T-helper 17 cell (primary cell): ENCODE results near the gene PCDHGA9. TPM values are rescaled to one million over a fixed set of nuclear protein-coding genes. Genes with fewer than 3 reads are reported as not detected.
"Not testable (repeated sequence)": the region's sequence is repeated elsewhere in the genome, so short reads cannot be mapped to it uniquely, and the experiment has no call there.

Source experiments
- ATAC-seq: fragments of 150-1000 bp; cut with Tn5 transposase; 2 replicates; pipeline ENCODE4 v1.10.0; 2021; ENCODE audit warnings: mild to moderate bottlenecking, moderate library complexity
- DNase-seq, 3 donors: peaks; one replicate each; pipeline versions ENCODE4 v3.0.0 to v3.0.0-alpha.2; 2020 to 2021
- H3K9me3 ChIP-seq: one replicate; pipeline ENCODE4 v1.7.0; 2013; ENCODE audit warnings: low read length, mild to moderate bottlenecking; ENCODE audit not compliant: control insufficient read depth, poor library complexity, severe bottlenecking
- H3K27ac Mint-ChIP-seq: one replicate; pipeline ENCODE4 v1.8.0; 2022; ENCODE audit warnings: mild to moderate bottlenecking, moderate library complexity, mixed read lengths
- H3K27me3 Mint-ChIP-seq: one replicate; pipeline ENCODE4 v1.8.0; 2022; ENCODE audit warnings: mixed read lengths
- H3K36me3 Mint-ChIP-seq: one replicate; pipeline ENCODE4 v1.8.0; 2022; ENCODE audit warnings: low read depth, mixed read lengths
- H3K4me1 Mint-ChIP-seq: one replicate; pipeline ENCODE4 v1.8.0; 2022; ENCODE audit warnings: mild to moderate bottlenecking, mixed read lengths
- H3K4me3 Mint-ChIP-seq: one replicate; pipeline ENCODE4 v1.8.0; 2022; ENCODE audit warnings: mild to moderate bottlenecking, moderate library complexity, mixed read lengths
- total RNA-seq, 4 donors: library from RNA in 2 of 4; stranded (reverse) in 2 of 4; gene quantifications; one replicate each; pipeline ENCODE4 v1.2.3 and lab custom pipeline; 2022 to 2026

Gene PCDHGA9
- total RNA-seq, 2 donors from 2014 or later = not detected

DNA sequence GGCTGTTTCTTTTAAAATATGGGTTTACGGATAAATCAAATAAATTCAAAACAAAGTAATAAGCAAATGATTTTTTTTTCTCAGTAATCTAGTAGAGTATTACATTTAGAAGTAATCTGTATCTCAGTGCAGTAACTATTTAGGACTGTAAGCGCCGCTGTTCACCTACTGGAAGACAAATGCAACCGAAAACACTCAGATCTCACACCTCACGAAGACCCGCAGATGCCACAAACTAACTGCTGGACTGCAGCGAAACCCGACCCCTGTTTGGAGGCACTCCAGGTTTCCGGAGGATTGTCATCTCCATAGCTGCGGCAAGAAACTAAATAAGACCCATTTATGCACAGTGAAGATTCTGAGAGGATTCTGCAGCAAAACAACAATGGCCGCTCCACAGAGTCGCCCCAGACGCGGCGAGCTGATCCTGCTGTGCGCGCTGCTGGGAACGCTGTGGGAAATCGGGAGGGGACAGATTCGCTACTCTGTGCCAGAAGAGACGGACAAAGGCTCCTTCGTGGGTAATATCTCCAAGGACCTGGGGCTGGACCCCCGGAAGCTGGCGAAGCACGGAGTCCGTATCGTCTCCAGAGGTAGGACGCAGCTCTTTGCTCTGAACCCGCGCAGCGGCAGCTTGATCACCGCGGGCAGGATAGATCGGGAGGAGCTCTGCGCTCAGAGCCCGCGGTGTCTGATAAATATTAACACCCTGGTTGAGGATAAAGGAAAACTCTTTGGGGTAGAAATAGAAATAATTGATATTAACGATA lies 10.0 kb upstream of the PCDHGA9 start, which contains the start of gene PCDHGA8:
Gene PCDHGA8, plus strand, starts transcription at position 205 of the 770 bp plus-strand sequence. Its CDS starts 181 bp downstream, at position 386.
- H3K9me3 ChIP-seq = peaks cover 8% of the 10 kb centered on the region
- Mint-ChIP-seq H3K4me3 (no peak within 1 kb of the TSS), H3K27ac (peak within 1 kb of the TSS; percentile 30), H3K27me3 (peaks cover 47% of the 10 kb centered on the region), H3K4me1 (no peaks in the 10 kb centered on the region), H3K36me3 (peaks cover 2% of the 10 kb centered on the region)
- no peak for ATAC-seq
- DNase-seq = no peak

DNA sequence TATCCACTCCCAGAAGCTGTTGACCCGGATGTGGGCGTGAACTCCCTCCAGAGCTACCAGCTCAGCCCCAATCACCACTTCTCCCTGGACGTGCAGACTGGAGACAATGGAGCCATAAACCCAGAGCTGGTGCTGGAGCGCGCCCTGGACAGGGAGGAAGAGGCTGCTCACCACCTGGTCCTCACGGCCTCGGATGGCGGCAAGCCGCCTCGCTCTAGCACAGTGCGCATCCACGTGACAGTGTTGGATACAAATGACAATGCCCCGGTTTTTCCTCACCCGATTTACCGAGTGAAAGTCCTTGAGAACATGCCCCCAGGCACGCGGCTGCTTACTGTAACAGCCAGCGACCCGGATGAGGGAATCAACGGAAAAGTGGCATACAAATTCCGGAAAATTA lies 9.3 kb upstream of the PCDHGA9 start:
- no peak for ATAC-seq
- no peak overlapping the region for H3K27ac Mint-ChIP-seq
- peaks cover 47% of the 10 kb centered on the region for H3K27me3 Mint-ChIP-seq

DNA sequence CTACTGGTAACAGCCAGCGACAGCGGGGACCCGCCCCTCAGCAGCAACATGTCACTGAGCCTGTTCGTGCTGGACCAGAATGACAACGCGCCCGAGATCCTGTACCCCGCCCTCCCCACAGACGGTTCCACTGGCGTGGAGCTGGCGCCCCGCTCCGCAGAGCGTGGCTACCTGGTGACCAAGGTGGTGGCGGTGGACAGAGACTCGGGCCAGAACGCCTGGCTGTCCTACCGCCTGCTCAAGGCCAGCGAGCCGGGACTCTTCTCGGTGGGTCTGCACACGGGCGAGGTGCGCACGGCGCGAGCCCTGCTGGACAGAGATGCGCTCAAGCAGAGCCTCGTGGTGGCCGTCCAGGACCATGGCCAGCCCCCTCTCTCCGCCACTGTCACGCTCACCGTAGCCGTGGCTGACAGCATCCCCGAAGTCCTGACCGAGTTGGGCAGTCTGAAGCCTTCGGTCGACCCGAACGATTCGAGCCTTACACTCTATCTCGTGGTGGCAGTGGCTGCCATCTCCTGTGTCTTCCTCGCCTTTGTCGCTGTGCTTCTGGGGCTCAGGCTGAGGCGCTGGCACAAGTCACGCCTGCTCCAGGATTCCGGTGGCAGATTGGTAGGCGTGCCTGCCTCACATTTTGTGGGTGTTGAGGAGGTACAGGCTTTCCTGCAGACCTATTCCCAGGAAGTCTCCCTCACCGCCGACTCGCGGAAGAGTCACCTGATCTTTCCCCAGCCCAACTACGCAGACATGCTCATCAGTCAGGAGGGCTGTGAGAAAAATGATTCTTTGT lies 8.0 kb upstream of the PCDHGA9 start:
- not testable (repeated sequence) for H3K4me1 Mint-ChIP-seq, H3K9me3 ChIP-seq, H3K36me3 Mint-ChIP-seq, DNase-seq, ATAC-seq, H3K4me3 Mint-ChIP-seq
- H3K27me3 Mint-ChIP-seq = peaks cover 46% of the 10 kb centered on the region
- peak overlapping the region; percentile 14 for H3K27ac Mint-ChIP-seq

More for the DNA sequence above, 9.3 kb upstream of the PCDHGA9 start:
- Mint-ChIP-seq H3K36me3 (peaks cover 2% of the 10 kb centered on the region), H3K4me3 (no peak overlapping the region), H3K4me1 (no peaks in the 10 kb centered on the region)
- peaks cover 8% of the 10 kb centered on the region for H3K9me3 ChIP-seq
- no peak for DNase-seq

DNA sequence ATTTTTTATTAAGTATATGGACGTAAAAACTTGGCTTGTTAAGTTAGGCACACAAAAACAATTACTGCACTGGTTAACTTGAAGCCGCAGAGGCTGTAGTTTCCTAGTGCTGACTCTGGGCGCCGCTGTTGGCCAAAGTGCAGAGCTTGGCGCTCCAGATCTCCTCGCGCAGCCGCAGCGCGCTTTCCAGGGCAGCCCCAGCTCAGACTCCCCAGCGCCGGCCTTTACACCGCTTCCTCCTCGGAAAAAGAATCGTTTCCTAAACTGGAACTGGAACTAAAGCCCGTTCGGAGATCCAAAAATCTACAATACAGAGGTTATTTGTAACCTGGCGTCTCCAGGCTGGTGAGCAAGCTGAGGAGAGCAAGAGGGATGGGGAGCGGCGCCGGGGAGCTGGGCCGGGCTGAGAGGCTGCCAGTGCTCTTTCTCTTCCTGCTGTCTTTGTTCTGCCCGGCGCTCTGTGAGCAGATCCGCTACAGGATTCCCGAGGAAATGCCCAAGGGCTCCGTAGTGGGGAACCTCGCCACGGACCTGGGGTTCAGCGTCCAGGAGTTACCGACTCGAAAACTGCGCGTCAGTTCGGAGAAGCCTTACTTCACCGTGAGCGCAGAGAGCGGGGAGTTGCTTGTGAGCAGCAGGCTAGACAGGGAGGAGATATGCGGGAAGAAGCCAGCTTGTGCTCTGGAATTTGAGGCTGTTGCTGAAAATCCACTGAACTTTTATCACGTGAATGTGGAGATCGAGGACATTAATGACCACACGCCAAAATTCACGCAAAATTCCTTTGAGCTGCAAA lies 4.6 kb upstream of the PCDHGA9 start, which contains the start of gene PCDHGB5:
Gene PCDHGB5, plus strand, starts transcription at position 192 of the 796 bp plus-strand sequence. Its CDS starts 181 bp downstream, at position 373.
- not testable (repeated sequence) for H3K9me3 ChIP-seq, DNase-seq, H3K4me1 Mint-ChIP-seq, H3K36me3 Mint-ChIP-seq, H3K27ac Mint-ChIP-seq
- ATAC-seq = peak; percentile 83
- peaks cover 54% of the 10 kb centered on the region for H3K27me3 Mint-ChIP-seq
- peak within 1 kb of the TSS; percentile 56 for H3K4me3 Mint-ChIP-seq

DNA sequence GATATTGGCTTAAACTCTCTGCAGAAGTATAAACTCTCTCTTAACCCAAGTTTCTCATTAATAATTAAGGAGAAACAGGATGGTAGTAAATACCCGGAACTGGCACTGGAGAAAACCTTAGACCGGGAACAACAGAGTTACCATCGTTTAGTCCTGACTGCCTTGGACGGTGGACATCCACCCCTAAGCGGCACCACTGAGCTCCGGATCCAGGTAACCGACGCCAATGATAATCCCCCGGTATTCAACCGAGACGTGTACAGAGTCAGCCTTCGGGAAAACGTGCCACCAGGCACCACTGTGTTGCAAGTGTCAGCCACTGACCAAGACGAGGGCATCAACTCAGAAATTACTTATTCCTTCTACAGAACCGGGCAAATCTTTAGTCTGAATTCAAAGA lies 4.0 kb upstream of the PCDHGA9 start:
- Mint-ChIP-seq H3K4me3 (no peak overlapping the region), H3K27ac (no peak overlapping the region), H3K27me3 (peaks cover 56% of the 10 kb centered on the region), H3K36me3 (peaks cover 5% of the 10 kb centered on the region), H3K4me1 (no peaks in the 10 kb centered on the region)
- peaks cover 2% of the 10 kb centered on the region for H3K9me3 ChIP-seq
- no peak for ATAC-seq
- DNase-seq = no peak

DNA sequence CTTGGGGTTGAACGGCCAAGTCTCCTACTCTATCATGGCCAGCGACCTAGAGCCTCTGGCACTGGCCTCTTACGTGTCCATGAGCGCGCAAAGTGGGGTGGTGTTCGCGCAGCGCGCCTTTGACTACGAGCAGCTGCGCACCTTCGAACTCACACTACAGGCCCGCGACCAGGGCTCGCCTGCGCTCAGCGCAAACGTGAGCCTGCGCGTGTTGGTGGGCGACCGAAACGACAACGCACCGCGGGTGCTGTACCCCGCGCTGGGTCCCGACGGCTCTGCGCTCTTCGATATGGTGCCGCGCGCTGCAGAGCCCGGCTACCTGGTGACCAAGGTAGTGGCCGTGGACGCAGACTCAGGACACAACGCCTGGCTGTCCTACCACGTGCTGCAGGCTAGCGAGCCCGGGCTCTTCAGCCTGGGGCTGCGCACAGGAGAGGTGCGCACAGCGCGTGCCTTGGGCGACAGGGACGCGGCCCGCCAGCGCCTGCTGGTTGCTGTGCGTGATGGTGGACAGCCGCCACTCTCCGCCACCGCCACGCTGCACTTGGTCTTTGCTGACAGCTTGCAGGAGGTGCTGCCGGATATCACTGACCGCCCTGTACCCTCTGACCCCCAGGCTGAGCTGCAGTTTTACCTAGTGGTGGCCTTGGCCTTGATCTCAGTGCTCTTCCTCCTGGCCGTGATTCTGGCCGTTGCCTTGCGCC lies 2.9 kb upstream of the PCDHGA9 start:
- H3K4me1 Mint-ChIP-seq = no peaks in the 10 kb centered on the region

DNA sequence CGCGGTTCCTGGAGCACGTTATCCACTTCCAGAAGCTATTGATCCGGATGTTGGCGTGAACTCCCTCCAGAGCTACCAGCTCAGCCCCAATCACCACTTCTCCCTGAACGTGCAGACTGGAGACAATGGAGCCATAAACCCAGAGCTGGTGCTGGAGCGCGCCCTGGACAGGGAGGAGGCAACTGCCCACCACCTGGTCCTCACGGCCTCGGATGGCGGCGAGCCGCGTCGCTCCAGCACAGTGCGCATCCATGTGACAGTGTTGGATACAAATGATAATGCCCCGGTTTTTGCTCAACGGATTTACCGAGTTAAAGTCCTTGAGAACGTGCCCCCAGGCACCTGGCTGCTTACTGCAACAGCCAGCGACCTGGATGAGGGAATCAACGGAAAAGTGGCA lies 809 bp downstream of the PCDHGA9 start:
- no peak for ATAC-seq
- H3K9me3 ChIP-seq = peaks cover 4% of the 10 kb centered on the region
- Mint-ChIP-seq H3K27ac (no peak overlapping the region), H3K27me3 (peaks cover 52% of the 10 kb centered on the region), H3K4me1 (no peaks in the 10 kb centered on the region), H3K4me3 (no peak overlapping the region), H3K36me3 (peaks cover 5% of the 10 kb centered on the region)
- no peak for DNase-seq

More for the DNA sequence above, 2.9 kb upstream of the PCDHGA9 start:
- no peak for ATAC-seq
- H3K9me3 ChIP-seq = peaks cover 4% of the 10 kb centered on the region
- no peak overlapping the region for H3K4me3 Mint-ChIP-seq
- peak overlapping the region; percentile 6 for H3K27ac Mint-ChIP-seq
- peaks cover 5% of the 10 kb centered on the region for H3K36me3 Mint-ChIP-seq
- no peak for DNase-seq
- peaks cover 54% of the 10 kb centered on the region for H3K27me3 Mint-ChIP-seq

DNA sequence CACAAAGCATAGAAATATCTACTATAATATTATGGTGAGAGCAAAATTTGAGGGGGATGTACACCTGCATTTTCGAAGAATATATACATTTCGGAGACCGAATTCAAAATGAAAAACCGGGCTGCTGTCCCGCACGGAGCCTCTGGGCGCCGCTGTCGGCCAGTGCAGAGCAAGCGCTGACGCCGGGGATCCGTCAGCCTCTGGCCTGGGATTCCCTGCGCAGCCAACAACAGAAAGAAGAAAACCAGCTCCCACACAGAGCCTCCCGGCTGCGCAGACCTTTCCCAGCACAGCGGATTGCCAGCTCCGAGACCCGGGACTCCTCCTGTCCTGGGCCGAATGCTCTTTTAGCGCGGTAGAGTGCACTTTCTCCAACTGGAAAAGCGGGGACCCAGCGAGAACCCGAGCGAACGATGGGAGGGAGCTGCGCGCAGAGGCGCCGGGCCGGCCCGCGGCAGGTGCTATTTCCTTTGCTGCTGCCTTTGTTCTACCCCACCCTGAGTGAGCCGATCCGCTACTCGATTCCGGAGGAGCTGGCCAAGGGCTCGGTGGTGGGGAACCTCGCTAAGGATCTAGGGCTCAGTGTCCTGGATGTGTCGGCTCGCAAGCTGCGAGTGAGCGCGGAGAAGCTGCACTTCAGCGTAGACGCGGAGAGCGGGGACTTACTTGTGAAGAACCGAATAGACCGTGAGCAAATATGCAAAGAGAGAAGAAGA lies 5.4 kb downstream of the PCDHGA9 start, which contains the start of gene PCDHGB6:
Gene PCDHGB6, plus strand, starts transcription at position 232 of the 716 bp plus-strand sequence. Its CDS starts 182 bp downstream, at position 414.
- Mint-ChIP-seq H3K27ac (peak within 1 kb of the TSS; percentile 35), H3K4me3 (peak within 1 kb of the TSS; percentile 46), H3K27me3 (peaks cover 43% of the 10 kb centered on the region)
- not testable (repeated sequence) for H3K36me3 Mint-ChIP-seq, DNase-seq, H3K4me1 Mint-ChIP-seq, H3K9me3 ChIP-seq
- ATAC-seq = peak; percentile 61

DNA sequence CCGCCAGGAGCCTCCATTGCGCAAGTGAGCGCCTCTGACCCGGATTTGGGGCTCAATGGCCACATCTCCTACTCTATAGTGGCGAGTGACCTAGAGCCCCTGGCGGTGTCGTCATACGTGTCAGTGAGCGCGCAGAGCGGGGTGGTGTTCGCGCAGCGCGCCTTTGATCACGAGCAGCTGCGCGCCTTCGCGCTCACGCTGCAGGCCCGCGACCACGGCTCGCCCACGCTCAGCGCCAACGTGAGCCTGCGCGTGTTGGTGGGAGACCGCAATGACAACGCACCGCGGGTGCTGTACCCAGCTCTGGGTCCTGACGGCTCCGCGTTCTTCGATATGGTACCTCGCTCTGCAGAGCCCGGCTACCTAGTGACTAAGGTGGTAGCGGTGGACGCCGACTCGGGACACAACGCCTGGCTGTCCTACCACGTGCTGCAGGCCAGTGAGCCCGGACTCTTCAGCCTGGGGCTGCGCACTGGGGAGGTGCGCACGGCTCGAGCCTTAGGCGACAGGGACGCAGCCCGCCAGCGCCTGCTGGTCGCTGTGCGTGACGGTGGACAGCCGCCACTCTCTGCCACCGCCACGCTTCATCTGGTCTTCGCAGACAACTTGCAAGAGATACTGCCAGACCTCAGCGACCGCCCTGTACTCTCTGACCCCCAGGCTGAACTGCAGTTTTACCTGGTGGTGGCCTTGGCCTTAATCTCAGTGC lies 7.2 kb downstream of the PCDHGA9 start:
- DNase-seq (no peak), ATAC-seq (no peak)
- H3K4me3 Mint-ChIP-seq = no peak overlapping the region
- H3K9me3 ChIP-seq = peaks cover 5% of the 10 kb centered on the region
- no peak overlapping the region for H3K27ac Mint-ChIP-seq
- H3K36me3 Mint-ChIP-seq = peaks cover 5% of the 10 kb centered on the region
- peaks cover 45% of the 10 kb centered on the region for H3K27me3 Mint-ChIP-seq
- H3K4me1 Mint-ChIP-seq = peaks cover 3% of the 10 kb centered on the region

DNA sequence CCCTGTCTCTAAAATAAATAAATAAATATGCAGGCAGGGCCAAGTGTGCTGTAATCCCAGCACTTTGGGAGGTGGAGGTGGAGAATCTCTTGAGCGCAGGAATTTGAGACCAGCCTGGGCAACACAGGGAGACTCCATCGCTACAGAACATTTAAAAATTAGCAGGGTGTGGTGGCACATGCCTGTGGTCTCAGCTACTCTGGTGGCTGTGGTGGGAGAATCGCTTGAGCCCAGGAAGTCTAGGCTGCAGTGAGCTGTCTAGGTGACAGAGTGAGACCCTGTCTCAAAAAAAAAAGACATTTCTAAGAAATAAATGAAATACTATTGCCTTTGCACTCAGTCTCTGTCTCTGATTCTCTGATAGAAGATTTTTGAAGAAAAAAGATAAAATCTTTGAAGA lies 9.0 kb downstream of the PCDHGA9 start:
- H3K9me3 ChIP-seq = peaks cover 5% of the 10 kb centered on the region
- H3K27ac Mint-ChIP-seq = no peak overlapping the region
- H3K4me1 Mint-ChIP-seq = peaks cover 3% of the 10 kb centered on the region
- H3K4me3 Mint-ChIP-seq = no peak overlapping the region
- H3K36me3 Mint-ChIP-seq = peaks cover 5% of the 10 kb centered on the region
- no peak for ATAC-seq
- peaks cover 48% of the 10 kb centered on the region for H3K27me3 Mint-ChIP-seq
- no peak for DNase-seq

DNA sequence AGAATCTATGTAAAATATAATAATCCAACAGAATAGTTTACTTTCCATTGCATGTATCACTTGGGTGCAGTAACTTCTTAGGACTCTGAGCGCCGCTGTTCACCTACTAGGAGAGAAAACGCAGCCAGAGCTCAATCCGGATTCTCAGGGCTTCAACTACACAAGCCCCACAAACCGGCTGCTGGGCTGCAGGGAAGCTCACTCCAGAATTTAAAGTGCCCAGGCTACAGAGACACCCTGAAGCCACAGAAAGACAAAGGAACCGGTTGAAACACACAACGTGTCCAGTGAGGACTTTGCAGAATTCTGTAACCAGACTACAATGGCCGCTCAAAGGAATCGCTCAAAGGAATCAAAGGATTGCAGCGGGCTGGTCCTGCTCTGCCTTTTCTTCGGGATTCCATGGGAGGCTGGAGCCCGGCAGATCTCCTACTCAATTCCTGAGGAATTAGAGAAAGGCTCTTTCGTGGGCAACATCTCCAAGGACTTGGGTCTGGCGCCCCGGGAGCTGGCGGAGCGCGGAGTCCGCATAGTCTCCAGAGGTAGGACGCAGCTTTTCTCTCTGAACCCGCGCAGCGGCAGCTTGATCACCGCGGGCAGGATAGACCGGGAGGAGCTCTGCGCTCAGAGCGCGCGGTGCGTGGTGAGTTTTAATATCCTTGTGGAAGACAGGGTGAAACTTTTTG lies 10.4 kb downstream of the PCDHGA9 start, which contains the start of gene PCDHGA10:
Gene PCDHGA10, plus strand, starts transcription at position 134 of the 686 bp plus-strand sequence. Its CDS starts 189 bp downstream, at position 323.
- Mint-ChIP-seq H3K4me1 (peaks cover 3% of the 10 kb centered on the region), H3K27me3 (peaks cover 55% of the 10 kb centered on the region), H3K36me3 (peaks cover 7% of the 10 kb centered on the region), H3K4me3 (peak within 1 kb of the TSS; percentile 86), H3K27ac (peak within 1 kb of the TSS; percentile 17)
- DNase-seq (peak in 2 of 3 donors; percentile 28 to 29), ATAC-seq (peak; percentile 85)
- peaks cover 5% of the 10 kb centered on the region for H3K9me3 ChIP-seq
